Bronchial epithelial cell (primary cell): ENCODE data around the gene COQ8A. TPM values are rescaled to one million over a fixed set of nuclear protein-coding genes. Genes with fewer than 3 reads are reported as not detected.

Source experiments
- DNase-seq: peaks from one replicate; pipeline ENCODE4 v3.0.0-alpha.2; 2010; ENCODE audit warnings: low read depth
- FAIRE-seq: peaks from 2 replicates; lab custom pipeline; 2011; peaks lifted over from hg19 to GRCh38; lab: Jason Lieb, UNC
- H3K27me3 ChIP-seq: 2 replicates; pipeline ENCODE4 v1.5.1; 2011; ENCODE audit warnings: low read length; ENCODE audit not compliant: control insufficient read depth, insufficient read depth
- H3K36me3 ChIP-seq: 2 replicates; pipeline ENCODE4 v1.5.1; 2011; ENCODE audit warnings: low read length; ENCODE audit not compliant: control insufficient read depth, insufficient read depth
- H3K4me3 ChIP-seq: 2 replicates; pipeline ENCODE4 v1.5.1; 2011; ENCODE audit warnings: mild to moderate bottlenecking, low read depth, low read length, control low read depth
- total RNA-seq: library from RNA; depleted of rRNA; stranded (reverse); fragments of >200 nt; gene quantifications from 2 replicates; pipeline ENCODE4 v1.2.1, GENCODE V29; 2014
- TF ChIP-seq, protein P1 (sequence below): IDR thresholded peaks from 2 replicates; pipeline ENCODE4 v1.5.1; 2011; ENCODE audit warnings: mild to moderate bottlenecking, moderate library complexity, low read length, control low read depth, inconsistent platforms; ENCODE audit not compliant: insufficient read depth, severe bottlenecking

The COQ8A gene
- total RNA-seq, 1 donor from 2014 or later = 6.1 TPM

DNA sequence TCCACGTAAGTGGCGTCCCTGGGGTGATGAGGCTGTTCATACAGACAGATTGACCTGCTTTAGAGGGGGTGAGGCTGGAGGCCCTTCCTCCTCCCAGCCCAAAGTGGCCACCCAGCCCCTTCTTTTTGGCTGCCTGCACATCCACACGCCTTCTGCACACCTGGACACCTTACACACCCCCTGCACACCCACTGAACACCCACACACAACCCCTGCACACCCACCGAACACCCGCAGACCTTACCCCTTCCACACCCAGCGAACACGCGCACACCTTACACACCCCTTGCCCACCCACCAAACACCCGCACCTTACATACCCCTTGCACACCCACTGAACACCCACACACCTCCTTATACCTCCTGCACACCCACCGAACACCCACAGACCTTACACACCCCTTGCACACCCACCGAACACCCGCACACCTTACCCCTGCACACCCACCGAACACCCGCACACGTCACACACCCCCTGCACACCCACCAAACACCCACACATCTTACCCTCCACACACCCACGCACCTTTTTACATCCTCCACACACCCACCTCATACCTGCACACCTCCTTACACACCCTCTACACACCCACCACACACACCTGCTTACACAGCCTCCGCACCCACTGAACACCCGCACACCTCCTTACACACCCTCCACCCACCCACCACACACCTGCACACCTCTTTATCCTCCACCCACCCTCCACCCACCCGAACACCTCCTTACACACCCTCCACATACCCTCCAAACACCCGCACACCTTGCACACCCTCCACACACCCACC is 37.7 kb downstream of the COQ8A start:
- FAIRE-seq = no peak
- Histone ChIP-seq H3K27me3 (no peaks in the 10 kb centered on the region), H3K4me3 (no peak overlapping the region), H3K36me3 (no peaks in the 10 kb centered on the region)
- TF ChIP-seq, protein P1, sequence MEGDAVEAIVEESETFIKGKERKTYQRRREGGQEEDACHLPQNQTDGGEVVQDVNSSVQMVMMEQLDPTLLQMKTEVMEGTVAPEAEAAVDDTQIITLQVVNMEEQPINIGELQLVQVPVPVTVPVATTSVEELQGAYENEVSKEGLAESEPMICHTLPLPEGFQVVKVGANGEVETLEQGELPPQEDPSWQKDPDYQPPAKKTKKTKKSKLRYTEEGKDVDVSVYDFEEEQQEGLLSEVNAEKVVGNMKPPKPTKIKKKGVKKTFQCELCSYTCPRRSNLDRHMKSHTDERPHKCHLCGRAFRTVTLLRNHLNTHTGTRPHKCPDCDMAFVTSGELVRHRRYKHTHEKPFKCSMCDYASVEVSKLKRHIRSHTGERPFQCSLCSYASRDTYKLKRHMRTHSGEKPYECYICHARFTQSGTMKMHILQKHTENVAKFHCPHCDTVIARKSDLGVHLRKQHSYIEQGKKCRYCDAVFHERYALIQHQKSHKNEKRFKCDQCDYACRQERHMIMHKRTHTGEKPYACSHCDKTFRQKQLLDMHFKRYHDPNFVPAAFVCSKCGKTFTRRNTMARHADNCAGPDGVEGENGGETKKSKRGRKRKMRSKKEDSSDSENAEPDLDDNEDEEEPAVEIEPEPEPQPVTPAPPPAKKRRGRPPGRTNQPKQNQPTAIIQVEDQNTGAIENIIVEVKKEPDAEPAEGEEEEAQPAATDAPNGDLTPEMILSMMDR = no peak
- DNase-seq = no peak

DNA sequence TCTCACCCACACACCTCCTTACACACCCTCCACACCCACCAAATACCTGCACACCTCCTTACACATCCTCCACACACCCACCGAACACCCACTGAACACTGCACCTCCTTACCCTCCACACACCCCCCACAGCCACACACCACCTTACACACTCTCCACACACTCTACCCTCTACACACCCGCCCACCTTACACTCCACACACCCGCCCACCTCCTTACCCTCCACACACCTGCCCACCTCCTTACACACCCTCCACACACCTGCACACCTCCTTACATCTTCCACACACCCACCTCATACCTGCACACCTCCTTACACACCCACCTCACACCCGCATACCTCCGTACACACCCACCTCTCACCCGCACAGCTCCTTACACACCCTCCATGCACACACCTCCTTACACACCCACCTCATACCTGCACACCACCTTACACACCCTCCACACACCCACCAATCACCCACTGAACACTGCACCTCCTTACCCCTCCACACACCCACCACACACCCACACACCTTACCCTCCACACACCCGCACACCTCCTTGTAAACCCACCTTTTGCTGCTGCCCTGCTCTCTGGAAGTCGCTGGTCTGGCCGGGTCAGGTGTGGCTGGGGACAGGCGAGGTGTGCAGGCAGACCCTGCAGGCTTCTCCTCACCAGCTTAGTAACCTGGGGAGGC is 38.5 kb downstream of the COQ8A start:
- TF ChIP-seq, protein P1 = no peak
- H3K36me3 ChIP-seq = no peaks in the 10 kb centered on the region
- no peak for FAIRE-seq
- H3K27me3 ChIP-seq = no peaks in the 10 kb centered on the region
- no peak for DNase-seq
- H3K4me3 ChIP-seq = no peak overlapping the region

DNA sequence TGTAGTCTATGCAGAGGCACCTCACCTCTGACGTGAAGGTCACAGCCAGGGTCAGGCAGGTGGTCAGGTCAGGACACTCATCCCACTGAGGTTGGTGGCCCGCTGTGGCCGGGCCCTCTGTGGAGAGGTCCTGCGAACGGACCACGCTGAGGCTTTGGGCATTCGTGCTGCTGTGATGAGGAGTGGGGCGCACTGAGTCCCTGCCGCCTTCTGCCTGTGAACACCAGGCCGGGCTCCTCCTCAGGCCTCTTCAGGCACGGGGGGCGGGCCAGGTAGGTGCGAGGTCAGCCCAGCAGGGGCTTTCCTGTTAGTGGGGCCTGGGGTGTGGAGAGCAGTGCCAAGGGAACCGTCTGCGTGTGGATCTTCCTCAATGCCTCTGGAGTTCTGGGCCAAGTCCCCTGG is 39.0 kb downstream of the COQ8A start:
- Histone ChIP-seq H3K36me3 (no peaks in the 10 kb centered on the region), H3K4me3 (no peak overlapping the region), H3K27me3 (no peaks in the 10 kb centered on the region)
- FAIRE-seq (no peak), DNase-seq (no peak)
- TF ChIP-seq, protein P1 = no peak

DNA sequence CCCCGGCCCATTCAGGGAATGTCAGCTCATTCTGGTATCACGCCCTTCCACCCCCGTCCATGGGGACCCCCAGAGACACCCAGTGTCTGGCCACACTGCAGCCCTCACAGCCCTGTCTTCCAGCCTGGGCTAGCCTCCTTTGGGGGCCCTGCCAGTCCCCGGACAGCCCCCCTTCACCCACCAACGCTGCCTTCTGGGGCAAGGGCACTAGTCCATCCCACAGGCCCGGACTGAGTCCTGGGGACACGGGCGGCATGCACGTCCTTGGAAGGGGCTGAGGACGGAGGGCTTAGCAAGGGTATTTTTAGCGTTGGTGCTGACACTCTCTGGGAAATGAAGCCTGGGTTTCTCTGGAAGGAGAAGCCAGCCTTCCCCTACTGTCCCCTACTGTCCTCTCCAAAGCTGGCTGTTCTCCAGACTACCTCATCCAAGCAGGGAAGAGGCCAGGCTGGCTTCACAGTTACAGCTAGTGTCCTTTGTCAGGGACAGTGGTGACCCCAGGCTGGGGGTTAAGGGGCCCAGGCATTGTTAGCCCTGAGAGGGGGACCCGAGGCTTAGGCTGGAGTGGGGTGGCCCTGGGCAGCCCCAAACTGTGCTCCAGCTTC is 39.5 kb downstream of the COQ8A start:
- Histone ChIP-seq H3K36me3 (no peaks in the 10 kb centered on the region), H3K4me3 (no peak overlapping the region), H3K27me3 (no peaks in the 10 kb centered on the region)
- FAIRE-seq (no peak), DNase-seq (no peak)
- TF ChIP-seq, protein P1 = no peak

DNA sequence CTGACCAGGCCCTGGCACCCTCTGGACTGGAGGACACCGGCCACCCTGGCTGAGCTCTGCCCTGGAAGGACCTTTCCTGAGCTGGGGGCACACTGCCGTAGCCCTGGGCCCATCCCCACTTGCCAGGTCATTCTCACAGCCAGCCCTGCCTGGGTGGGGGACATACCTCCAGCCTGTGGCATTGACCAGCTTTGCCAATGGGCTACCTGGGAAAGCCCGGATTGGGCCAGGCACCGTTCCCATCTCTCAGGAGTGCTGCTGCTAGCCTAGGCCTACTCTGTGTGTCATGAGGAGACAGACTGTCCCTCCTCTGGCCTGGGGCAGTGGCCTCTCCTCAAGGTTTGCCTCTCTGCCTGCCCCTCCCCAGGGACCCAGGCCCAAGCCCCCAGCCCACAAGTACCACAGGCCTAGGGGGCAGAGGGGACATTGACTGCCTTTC is 40.0 kb downstream of the COQ8A start:
- no peak for DNase-seq
- FAIRE-seq = no peak
- no peaks in the 10 kb centered on the region for H3K36me3 ChIP-seq
- no peaks in the 10 kb centered on the region for H3K27me3 ChIP-seq
- no peak overlapping the region for H3K4me3 ChIP-seq
- TF ChIP-seq, protein P1 = no peak
